HUES48 (cell line): Measurements from ENCODE around the gene DMRTA2.
A peak's percentile ranks its signal among the peaks of the same experiment; 100 is the strongest.
"Not testable (repeated sequence)": the region's sequence is repeated elsewhere in the genome, so short reads cannot be mapped to it uniquely, and the experiment has no call there.

Experiments
- H3K27ac ChIP-seq: one replicate; pipeline ENCODE4 v1.7.0; 2013; ENCODE audit warnings: low read depth, low read length, inconsistent platforms
- H3K27me3 ChIP-seq: 2 replicates; pipeline ENCODE4 v1.6.1; 2013; ENCODE audit warnings: mild to moderate bottlenecking, low read length; ENCODE audit not compliant: control insufficient read depth, insufficient read depth
- H3K36me3 ChIP-seq: 2 replicates; pipeline ENCODE4 v1.6.1; 2013; ENCODE audit warnings: low read length; ENCODE audit not compliant: control insufficient read depth, insufficient read depth
- H3K4me1 ChIP-seq: 2 replicates; pipeline ENCODE4 v1.6.1; 2013; ENCODE audit warnings: mild to moderate bottlenecking, low read length; ENCODE audit not compliant: control insufficient read depth, insufficient read depth
- H3K4me3 ChIP-seq: 2 replicates; pipeline ENCODE4 v1.5.1; 2013; ENCODE audit warnings: mild to moderate bottlenecking, low read depth, low read length
- H3K9ac ChIP-seq: 2 replicates; pipeline ENCODE4 v1.6.1; 2013; ENCODE audit warnings: mild to moderate bottlenecking, low read depth, low read length, moderate library complexity
- H3K9me3 ChIP-seq: 2 replicates; pipeline ENCODE4 v1.6.1; 2013; ENCODE audit warnings: low read length; ENCODE audit not compliant: control insufficient read depth, insufficient read depth

DMRTA2 gene

DNA sequence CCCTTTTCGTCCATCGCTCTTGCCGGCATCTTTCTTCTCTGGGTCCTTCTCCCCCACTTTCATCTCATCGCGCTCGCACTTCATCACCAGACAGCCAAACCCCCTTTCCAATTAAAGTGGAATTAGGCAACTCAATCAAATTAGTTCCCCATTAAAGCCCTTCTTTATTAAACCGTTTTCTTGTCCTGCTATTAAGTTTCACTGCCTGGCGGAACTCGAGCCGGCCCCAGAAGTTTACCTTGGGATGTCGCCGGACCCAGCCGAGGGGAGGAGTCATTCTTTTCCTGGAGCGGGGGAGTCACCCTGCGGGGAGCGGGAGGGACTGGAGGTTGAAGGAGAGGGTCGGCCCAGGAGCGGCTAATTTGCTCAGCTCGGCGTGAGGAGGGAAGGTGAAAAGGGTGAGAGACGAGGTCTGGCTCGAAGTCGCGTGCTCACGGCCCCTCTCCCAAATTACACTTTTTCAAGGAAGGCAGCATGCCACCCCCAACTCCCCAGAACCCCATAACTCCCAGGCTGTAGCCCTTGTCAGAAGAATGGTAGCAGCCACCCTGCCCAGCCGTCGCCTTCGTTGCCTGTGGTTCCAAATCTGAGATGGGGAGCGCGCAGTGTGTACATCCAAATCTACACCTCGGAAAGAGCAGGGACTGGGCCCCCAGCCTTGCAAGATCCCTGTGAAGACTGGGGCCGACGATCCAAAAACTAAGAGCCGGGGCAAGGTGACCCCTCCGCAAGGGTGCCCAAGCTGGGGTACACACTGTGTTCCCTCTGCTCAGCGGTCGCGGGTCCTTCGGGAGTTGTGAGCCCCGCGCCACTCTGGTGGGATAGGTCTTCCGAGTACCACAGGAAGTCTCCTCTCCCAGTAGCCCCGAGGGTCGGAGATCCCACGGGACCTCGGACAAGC lies 6.4 kb downstream of the DMRTA2 start:
- Histone ChIP-seq H3K27ac (no peak overlapping the region), H3K4me1 (peaks cover 23% of the 10 kb centered on the region; the same call in 1 of the 2 replicates), H3K27me3 (peaks cover 99% of the 10 kb centered on the region), H3K9ac (no peak overlapping the region), H3K36me3 (no peaks in the 10 kb centered on the region), H3K4me3 (peak overlapping the region; percentile 53), H3K9me3 (no peaks in the 10 kb centered on the region)

DNA sequence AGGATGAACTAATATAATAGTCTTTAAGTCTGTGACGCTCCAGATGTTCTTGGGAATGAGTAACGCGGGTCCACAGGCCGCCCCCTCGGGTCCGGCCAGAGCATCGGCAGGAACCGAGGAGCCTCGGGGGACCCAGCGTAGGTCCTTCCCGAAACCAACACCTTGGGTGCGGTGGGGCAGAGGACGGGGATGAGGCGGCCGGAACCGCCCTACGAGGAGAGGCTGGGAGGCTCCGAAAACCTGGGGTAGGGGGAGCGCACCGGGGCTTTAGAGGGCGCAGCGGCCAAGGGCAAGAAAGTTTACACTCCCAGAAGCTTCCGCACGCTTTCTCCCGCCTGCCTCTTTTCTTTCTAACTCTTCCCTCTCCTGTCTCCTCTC lies 7.1 kb downstream of the DMRTA2 start:
- Histone ChIP-seq H3K27ac (no peak overlapping the region), H3K36me3 (no peaks in the 10 kb centered on the region), H3K27me3 (peaks cover 99% of the 10 kb centered on the region), H3K9me3 (no peaks in the 10 kb centered on the region), H3K4me1 (peaks cover 18% of the 10 kb centered on the region; the same call in 1 of the 2 replicates), H3K4me3 (peak overlapping the region; percentile 53), H3K9ac (no peak overlapping the region)

DNA sequence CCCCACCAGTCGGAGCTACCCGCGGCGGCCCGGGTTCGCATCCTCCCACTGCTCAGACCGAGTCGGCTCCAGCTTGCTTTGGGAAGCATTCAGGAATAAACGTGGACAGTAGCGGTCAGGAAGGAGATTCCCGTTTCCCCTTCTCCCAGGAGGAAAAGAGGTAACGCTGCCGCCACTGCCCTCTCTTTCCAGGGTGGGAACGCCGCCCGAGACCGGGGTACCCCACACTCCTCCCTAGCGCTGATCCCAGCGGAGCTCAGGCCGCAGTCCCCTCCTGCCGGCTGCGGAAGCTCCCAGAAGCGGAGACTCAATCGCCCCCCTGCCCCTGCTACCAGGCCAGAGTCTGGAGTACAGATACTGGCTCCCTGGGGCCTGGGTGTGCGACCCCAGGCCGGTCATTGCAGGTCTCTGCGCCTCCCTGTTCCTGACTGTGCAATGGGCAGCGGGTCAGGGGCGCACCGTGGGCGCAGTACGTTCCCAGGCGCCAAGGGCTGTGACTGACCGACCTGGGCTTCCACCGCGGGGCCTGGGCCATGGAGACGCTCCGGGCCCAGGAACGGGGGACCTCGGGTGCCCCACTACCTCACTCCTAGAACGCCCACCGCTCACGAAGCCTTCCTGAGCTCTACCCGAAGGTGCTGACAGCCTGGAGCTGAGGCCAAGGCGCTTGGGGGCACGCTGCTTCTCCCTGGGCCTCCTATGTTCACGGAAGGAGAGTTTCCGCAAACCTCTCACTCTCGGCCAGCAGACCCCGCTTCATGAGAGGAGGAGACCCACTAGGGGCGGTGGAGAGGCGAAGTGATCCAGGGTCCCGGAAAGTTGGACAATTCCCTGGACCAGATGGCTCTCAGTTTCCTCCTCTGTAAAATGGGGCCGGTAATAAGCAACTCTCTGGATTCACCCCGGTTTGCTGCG lies 7.8 kb downstream of the DMRTA2 start:
- no peaks in the 10 kb centered on the region for H3K9me3 ChIP-seq
- peaks cover 96% of the 10 kb centered on the region for H3K27me3 ChIP-seq

DNA sequence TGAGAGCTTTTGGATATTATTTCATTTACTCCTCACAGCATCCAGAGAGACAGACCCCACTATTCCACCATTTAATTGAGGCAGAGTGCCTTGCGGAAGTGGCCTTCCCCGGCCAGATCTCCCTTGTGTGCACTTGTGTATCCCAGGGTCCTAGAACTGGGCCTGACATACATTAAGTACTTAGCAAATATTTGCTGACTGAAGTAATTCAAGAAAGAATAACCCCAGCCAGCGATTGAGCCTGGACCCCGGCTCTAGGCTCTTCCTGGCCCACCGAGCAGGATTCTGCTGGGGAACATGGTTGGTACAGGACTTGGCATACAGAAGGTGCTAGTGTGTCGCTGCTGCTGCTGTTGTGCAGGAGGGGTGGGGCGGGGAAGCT lies 8.4 kb downstream of the DMRTA2 start:
- Histone ChIP-seq H3K27ac (no peak overlapping the region), H3K36me3 (no peaks in the 10 kb centered on the region), H3K4me1 (peaks cover 11% of the 10 kb centered on the region; the same call in 1 of the 2 replicates), H3K9me3 (no peaks in the 10 kb centered on the region), H3K4me3 (no peak overlapping the region; the same call in 1 of the 2 replicates), H3K27me3 (peaks cover 91% of the 10 kb centered on the region), H3K9ac (no peak overlapping the region)

More for the DNA sequence above, 7.8 kb downstream of the DMRTA2 start:
- no peak overlapping the region for H3K9ac ChIP-seq
- peak overlapping the region; percentile 53; the same call in 1 of the 2 replicates for H3K4me3 ChIP-seq
- no peaks in the 10 kb centered on the region for H3K36me3 ChIP-seq
- peaks cover 17% of the 10 kb centered on the region; the same call in 1 of the 2 replicates for H3K4me1 ChIP-seq
- H3K27ac ChIP-seq, result no peak overlapping the region

DNA sequence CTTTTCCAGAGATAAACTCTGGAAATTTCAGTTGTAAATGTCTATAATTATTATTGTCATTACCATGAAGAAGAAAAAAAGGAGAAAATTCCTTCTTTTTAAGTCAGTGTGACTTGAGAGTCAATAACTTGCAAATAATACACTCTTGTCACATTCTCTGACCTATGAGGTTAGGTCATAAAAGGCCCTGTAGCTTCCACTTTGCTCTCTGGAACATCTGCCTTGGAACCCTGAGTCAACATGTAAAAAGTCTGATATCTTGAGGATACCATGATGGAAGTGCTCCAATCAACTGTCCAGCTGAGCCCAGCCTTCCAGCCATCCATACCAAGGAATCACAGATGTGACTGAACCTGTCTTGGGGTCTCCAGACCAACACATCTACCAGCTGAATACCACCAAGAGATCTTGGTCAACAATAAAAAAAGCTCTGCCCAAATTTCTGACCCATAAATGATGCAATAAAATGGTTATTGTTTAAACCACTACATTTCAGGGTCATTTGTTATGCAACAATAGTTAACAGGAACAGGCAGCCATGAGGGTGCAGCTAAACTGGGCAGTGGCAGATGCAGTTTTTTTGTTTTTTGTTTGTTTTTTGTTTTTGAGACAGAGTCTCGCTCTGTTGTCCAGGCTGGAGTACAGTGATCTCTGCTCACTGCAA lies 10.3 kb downstream of the DMRTA2 start:
- Histone ChIP-seq H3K4me1 (peaks cover 7% of the 10 kb centered on the region; the same call in 1 of the 2 replicates), H3K4me3 (no peak overlapping the region), H3K9me3 (no peaks in the 10 kb centered on the region), H3K27ac (no peak overlapping the region), H3K27me3 (peaks cover 80% of the 10 kb centered on the region), H3K36me3 (no peaks in the 10 kb centered on the region), H3K9ac (no peak overlapping the region)

DNA sequence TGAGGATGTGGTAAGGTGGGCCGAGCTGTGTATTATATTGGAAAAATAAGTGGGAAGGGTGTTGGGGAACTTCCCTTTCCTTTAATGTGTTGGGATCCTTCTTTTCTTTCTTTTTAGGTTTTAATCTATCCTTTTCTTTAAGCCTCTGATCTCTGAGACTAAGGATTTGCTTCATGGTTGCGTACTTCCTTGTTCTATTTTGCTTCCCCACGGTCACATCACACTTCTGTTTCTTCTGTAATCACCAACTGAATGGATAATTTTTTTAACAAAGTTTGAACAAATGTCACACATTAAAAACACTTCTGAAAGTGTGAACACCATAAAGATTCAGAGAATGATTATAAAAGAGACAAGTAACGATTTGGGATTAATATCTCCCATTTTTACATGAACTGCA lies 17.4 kb downstream of the DMRTA2 start:
- H3K4me3 ChIP-seq, result no peak overlapping the region
- no peaks in the 10 kb centered on the region for H3K4me1 ChIP-seq
- no peak overlapping the region for H3K27ac ChIP-seq
- peaks cover 10% of the 10 kb centered on the region for H3K27me3 ChIP-seq
- H3K9me3 ChIP-seq, result no peaks in the 10 kb centered on the region
- H3K9ac ChIP-seq, result no peak overlapping the region
- no peaks in the 10 kb centered on the region for H3K36me3 ChIP-seq

DNA sequence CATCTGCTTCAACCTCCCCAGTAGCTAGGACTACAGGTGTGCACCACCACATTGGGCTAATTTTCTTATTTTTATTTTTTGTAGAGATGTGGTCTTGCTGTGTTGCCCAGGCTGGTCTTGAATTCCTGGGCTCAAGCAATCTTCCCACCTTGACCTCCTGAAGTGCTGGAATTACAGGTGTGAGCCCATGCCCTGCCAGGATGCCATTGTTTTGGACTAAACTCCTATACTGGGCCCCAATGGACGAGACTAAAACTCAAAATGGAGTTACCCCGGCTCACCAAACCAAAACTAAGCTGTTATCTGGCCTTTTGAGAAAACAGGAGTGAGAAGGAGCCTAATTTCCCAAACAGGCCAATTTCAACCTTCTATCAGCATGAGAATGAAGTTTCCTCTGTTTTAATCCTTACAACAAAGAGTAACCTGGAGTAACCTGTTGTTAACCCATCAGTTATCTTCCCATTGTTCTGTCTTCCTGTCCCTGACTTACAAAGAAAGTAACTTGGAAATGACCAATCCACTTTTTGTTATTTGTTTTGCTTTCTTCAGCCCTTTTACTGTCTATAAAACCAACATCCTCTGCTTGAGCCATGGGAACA lies 29.6 kb downstream of the DMRTA2 start:
- Histone ChIP-seq H3K4me3 (no peak overlapping the region), H3K9me3 (peaks cover 3% of the 10 kb centered on the region; the same call in 1 of the 2 replicates)

DNA sequence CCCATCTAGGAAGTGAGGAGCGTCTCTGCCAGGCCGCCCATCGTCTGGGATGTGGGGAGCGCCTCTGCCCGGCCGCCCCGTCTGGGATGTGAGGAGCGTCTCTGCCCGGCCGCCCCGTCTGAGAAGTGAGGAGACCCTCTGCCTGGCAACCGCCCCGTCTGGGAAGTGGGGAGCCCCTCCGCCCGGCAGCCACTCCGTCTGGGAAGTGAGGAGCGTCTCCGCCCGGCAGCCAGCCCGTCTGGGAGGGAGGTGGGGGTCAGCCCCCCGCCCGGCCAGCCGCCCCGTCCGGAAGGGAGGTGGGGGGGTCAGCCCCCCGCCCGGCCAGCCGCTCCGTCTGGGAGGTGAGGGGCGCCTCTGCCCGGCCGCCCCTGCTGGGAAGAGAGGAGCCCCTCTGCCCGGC lies 41.7 kb downstream of the DMRTA2 start:
- H3K9ac ChIP-seq, H3K4me3 ChIP-seq, H3K27me3 ChIP-seq, H3K36me3 ChIP-seq, H3K9me3 ChIP-seq, H3K4me1 ChIP-seq, H3K27ac ChIP-seq: not testable (repeated sequence)

More for the DNA sequence above, 29.6 kb downstream of the DMRTA2 start:
- Histone ChIP-seq H3K36me3 (no peaks in the 10 kb centered on the region), H3K9ac (no peak overlapping the region), H3K27ac (peak overlapping the region; percentile 88), H3K27me3 (no peaks in the 10 kb centered on the region), H3K4me1 (peaks cover 7% of the 10 kb centered on the region)

DNA sequence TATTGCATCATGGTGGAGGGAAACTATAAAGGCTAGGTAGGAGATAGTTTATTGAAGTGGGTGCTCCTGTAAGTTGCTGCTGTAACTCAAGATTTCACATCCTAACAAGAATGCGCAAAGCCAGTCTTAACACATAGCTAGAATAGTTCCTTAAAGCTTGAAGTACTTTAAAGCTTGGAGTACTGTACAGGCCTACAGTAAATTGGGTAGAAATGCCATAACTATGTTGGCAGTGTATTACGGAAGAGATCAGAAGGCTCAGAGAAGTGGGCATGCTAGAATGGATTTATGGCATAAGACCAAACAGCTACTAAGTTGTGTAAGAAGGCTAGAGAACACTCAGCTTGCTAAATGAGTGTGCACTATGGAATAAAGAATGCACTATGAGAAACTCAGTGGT lies 44.5 kb downstream of the DMRTA2 start:
- Histone ChIP-seq H3K27me3 (no peaks in the 10 kb centered on the region), H3K4me1 (no peaks in the 10 kb centered on the region), H3K4me3 (no peak overlapping the region), H3K9me3 (no peaks in the 10 kb centered on the region), H3K27ac (no peak overlapping the region), H3K9ac (no peak overlapping the region), H3K36me3 (no peaks in the 10 kb centered on the region)

DNA sequence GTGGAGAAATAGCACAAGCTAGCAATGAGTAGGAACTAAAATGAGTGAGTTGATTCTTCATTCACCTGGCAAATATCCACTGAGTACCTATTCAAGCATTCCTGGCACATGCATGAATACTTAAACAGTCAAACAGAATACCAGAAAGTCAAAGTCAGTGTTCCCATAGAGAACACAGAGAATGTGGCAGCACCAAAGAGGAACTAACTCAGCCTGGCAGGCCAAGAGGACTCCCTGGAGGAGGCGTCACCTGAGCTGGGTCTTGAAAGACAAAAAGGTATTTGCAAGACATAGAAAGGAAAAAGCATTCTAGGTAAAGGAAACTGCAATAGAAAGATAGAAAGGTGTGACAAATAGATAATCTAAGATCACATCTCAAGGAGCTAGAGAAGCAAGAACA lies 49.7 kb downstream of the DMRTA2 start:
- no peak overlapping the region for H3K27ac ChIP-seq
- H3K9ac ChIP-seq, result no peak overlapping the region
- H3K27me3 ChIP-seq, result peaks cover 11% of the 10 kb centered on the region

More for the DNA sequence above, 49.7 kb downstream of the DMRTA2 start:
- H3K9me3 ChIP-seq, result no peaks in the 10 kb centered on the region
- H3K36me3 ChIP-seq, result no peaks in the 10 kb centered on the region
- no peak overlapping the region for H3K4me3 ChIP-seq
- H3K4me1 ChIP-seq, result peaks cover 8% of the 10 kb centered on the region
